Breast epithelium (tissue), 3 donors: ENCODE results near the gene NEGR1.

Source experiments
- CTCF ChIP-seq, 3 donors: fragments of 450-650 bp; IDR thresholded peaks; one replicate each; pipeline ENCODE4 v1.5.1; 2016 to 2017; ENCODE audit warnings: antibody characterized with exemption in 3 of 3, mild to moderate bottlenecking in 3 of 3, moderate library complexity in 3 of 3
- POLR2AphosphoS5 ChIP-seq, 3 donors: sonication (generic); formaldehyde crosslinking; IDR thresholded peaks; one replicate each; pipeline ENCODE4 v1.6.1; 2017; ENCODE audit warnings: antibody characterized with exemption in 3 of 3

GRCh38 chr1:72117621-72118020 is 164.7 kb downstream of the NEGR1 start:
- no peak for TF ChIP-seq POLR2AphosphoS5 (IDR thresholded peaks at IDR 0.05)
- no peak for TF ChIP-seq CTCF (IDR thresholded peaks at IDR 0.05)
